Measurements from ENCODE around the gene DNAH17.
A peak's percentile ranks its signal among the peaks of the same experiment; 100 is the strongest.

Gene DNAH17

GRCh38 chr17:78575899-78576298 is 1.3 kb downstream of the DNAH17 start:
- H3K4me3 ChIP-seq (ENCODE audit: low read length), result no peak overlapping the region
- DNase-seq (ENCODE audit: low read depth), result no peak
- no peak for TF ChIP-seq CTCF (conservative IDR thresholded peaks at IDR 0.05; ENCODE audit: low read length)

DNA sequence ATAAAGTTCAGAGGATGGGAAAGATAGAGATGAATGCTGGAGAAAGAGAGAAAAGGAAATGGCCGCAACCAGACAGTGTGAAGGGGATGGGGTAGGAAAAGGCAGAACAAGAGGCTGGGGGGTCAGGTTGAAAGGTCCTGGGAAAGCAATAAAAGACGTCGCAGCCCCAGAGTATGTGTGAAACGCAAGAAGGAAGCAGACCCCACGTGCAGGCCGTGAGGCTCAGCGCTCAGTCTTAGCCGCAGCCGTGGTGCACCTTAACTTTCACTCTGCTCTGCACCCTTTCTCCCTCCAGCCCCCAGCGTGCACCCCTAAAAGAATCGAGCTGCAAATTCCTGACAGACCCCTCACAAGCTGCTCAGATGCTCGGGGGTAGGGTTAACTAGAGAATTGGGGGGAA is 1.9 kb downstream of the DNAH17 start:
- DNase-seq (ENCODE audit: low read depth), result no peak
- TF ChIP-seq CTCF (conservative IDR thresholded peaks at IDR 0.05; ENCODE audit: low read length), result no peak
- no peak overlapping the region for H3K4me3 ChIP-seq (ENCODE audit: low read length)

- TF ChIP-seq CTCF (conservative IDR thresholded peaks at IDR 0.05; ENCODE audit: low read length), result no peak
- DNase-seq (ENCODE audit: low read depth), result no peak
- no peak overlapping the region for H3K4me3 ChIP-seq (ENCODE audit: low read length)
These were observed 3.2 kb downstream of the DNAH17 start for GRCh38 chr17:78573955-78574354.

GRCh38 chr17:78572239-78573205 is 4.7 kb downstream of the DNAH17 start:
- no peak overlapping the region for H3K4me3 ChIP-seq (ENCODE audit: low read length)
- DNase-seq (ENCODE audit: low read depth), result no peak
- no peak for TF ChIP-seq CTCF (conservative IDR thresholded peaks at IDR 0.05; ENCODE audit: low read length)

DNA sequence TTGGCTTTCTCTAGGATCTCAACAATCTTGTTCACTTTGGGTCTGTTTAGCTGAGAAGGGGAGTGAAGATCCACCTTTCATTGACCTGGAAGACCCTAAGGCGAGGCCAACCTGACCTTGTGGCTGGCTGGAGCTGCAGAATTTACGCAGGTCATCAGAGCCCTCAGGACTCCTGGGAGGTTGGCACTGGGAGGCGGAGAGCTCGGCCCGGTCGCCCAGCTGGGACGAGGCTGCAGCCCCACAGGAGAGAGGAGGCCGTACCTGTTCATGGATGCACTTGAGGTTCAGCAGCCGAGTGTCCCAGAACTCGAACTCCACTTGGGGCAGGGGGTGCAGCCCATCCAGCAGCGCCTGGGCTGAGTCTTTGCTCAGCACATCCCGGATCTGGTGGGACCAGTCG is 5.9 kb downstream of the DNAH17 start:
- DNase-seq (ENCODE audit: low read depth), result no peak
- no peak overlapping the region for H3K4me3 ChIP-seq (ENCODE audit: low read length)
- no peak for TF ChIP-seq CTCF (conservative IDR thresholded peaks at IDR 0.05; ENCODE audit: low read length)

- peak; percentile 20 for DNase-seq (ENCODE audit: low read depth)
- TF ChIP-seq CTCF (conservative IDR thresholded peaks at IDR 0.05; ENCODE audit: low read length), result no peak
- no peak overlapping the region for H3K4me3 ChIP-seq (ENCODE audit: low read length)
These were observed 8.6 kb downstream of the DNAH17 start for GRCh38 chr17:78568494-78569115.

DNA sequence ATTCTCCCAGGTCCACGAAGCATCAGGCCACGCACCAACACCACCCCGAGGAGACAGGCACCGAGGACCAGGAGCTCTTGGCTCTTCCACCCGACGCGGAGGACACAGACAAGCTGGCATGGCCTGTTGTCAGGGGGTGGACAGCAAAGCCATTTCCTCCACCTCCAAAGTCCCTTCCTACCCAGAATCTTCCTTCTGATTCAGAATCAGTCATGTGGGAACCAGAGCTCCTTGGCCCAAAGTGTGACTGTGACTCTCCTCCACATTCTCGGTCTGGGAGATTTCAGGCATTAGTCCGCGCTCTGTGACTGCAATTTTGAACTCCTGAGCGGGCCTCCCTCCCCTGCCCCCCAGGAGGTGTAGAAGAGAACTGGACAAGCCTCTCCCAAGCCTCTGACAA is 9.2 kb downstream of the DNAH17 start:
- DNase-seq (ENCODE audit: low read depth), result no peak
- H3K4me3 ChIP-seq (ENCODE audit: low read length), result no peak overlapping the region
- TF ChIP-seq CTCF (conservative IDR thresholded peaks at IDR 0.05; ENCODE audit: low read length), result no peak

Measured in AG10803 (cell line).